HepG2 (cell line): Measurements from ENCODE around the gene NPHP4. TPM values are rescaled to one million over a fixed set of nuclear protein-coding genes. Genes with fewer than 3 reads are reported as not detected.

Source experiments
- ATAC-seq: fragments of 200-7000 bp; cut with Tn5 transposase; 3 replicates; pipeline ENCODE4 v1.9.1; 2020; ENCODE audit warnings: mild to moderate bottlenecking, moderate library complexity
- BruUV-seq: library from RNA; stranded (reverse); fragments of 400-500 nt; replicated peaks from 2 replicates; lab custom pipeline; 2021; lab: Mats Ljungman, UMichigan
- CTCF ChIA-PET: fragments of 300-600 bp; formaldehyde crosslinking; extraction: SDS; loops from one replicate; lab custom pipeline; 2021; ENCODE audit warnings: low total read pairs, inconsistent platforms, low intra/inter-chr PET ratio; lab: Yijun Ruan, JAX
- POLR2A ChIA-PET: fragments of 350-600 bp; sonication (Branson Sonifier 250); formaldehyde crosslinking; loops from one replicate; lab custom pipeline; 2020; ENCODE audit warnings: antibody characterized with exemption, inconsistent platforms; lab: Yijun Ruan, JAX
- DNase-seq: peaks from one replicate; pipeline ENCODE4 v3.0.0-alpha.2; 2015; ENCODE audit warnings: low spot score
- FAIRE-seq: peaks from 3 replicates; lab custom pipeline; 2011; peaks lifted over from hg19 to GRCh38; lab: Jason Lieb, UNC
- H2AFZ ChIP-seq: one replicate; pipeline ENCODE4 v1.6.1; 2011; ENCODE audit warnings: low read length, inconsistent platforms
- H3K27ac ChIP-seq: fragments of 300-600 bp; 3 replicates; pipeline ENCODE4 v1.8.0; 2011; ENCODE audit warnings: mixed run types, mild to moderate bottlenecking, mixed read lengths, low read length, inconsistent platforms; ENCODE audit not compliant: insufficient read depth; ENCODE audit errors: extremely low read length
- H3K27me3 ChIP-seq, 2 experiments: fragments of 200-600 bp in 1 of 2; 2 replicates in 1 of 2; 3 replicates in 1 of 2; pipeline versions ENCODE4 v1.6.0 to v1.8.0; 2011; ENCODE audit warnings: low read length in 2 of 2, mild to moderate bottlenecking in 2 of 2, moderate library complexity in 2 of 2, inconsistent platforms in 1 of 2; ENCODE audit not compliant: insufficient read depth in 2 of 2, control insufficient read depth in 1 of 2
- H3K36me3 ChIP-seq, 2 experiments: fragments of 200-600 bp in 1 of 2; replicated peaks in 1 of 2; 2 replicates in 1 of 2; 3 replicates in 1 of 2; pipeline versions ENCODE4 v1.5.1 to v1.8.0; 2011; ENCODE audit warnings: low read length in 2 of 2, inconsistent platforms in 1 of 2; ENCODE audit not compliant: insufficient read depth in 2 of 2, control insufficient read depth in 1 of 2
- H3K4me1 ChIP-seq: 2 replicates; pipeline ENCODE4 v1.5.1; 2012; ENCODE audit warnings: low read length, inconsistent platforms; ENCODE audit not compliant: insufficient read depth
- H3K4me2 ChIP-seq: 2 replicates; pipeline ENCODE4 v1.6.0; 2011; ENCODE audit warnings: low read depth, low read length, inconsistent platforms
- H3K4me3 ChIP-seq, 3 experiments: fragments of 200-600 bp in 1 of 3; sonication (generic), shearing (Covaris generic) in 1 of 3; replicated peaks in 1 of 3; 2 replicates each; pipeline ENCODE4 v1.5.1; 2011 to 2016; ENCODE audit warnings: low read length in 3 of 3, inconsistent platforms in 2 of 3, low read depth in 2 of 3, mild to moderate bottlenecking in 2 of 3, control low read depth in 1 of 3, mixed read lengths in 1 of 3; ENCODE audit not compliant: insufficient read depth in 1 of 3
- H3K79me2 ChIP-seq: one replicate; pipeline ENCODE4 v1.6.1; 2011; ENCODE audit warnings: low read length, inconsistent platforms; ENCODE audit not compliant: insufficient read depth
- H3K9ac ChIP-seq: 2 replicates; pipeline ENCODE4 v1.6.0; 2011; ENCODE audit warnings: mild to moderate bottlenecking, low read depth, low read length, inconsistent platforms; ENCODE audit not compliant: insufficient read depth
- H3K9me3 ChIP-seq: 2 replicates; pipeline ENCODE4 v1.5.1; 2012; ENCODE audit warnings: mild to moderate bottlenecking, low read length
- H4K20me1 ChIP-seq: 2 replicates; pipeline ENCODE4 v1.6.0; 2011; ENCODE audit warnings: inconsistent platforms, mild to moderate bottlenecking, low read length, moderate library complexity; ENCODE audit not compliant: insufficient read depth
- CAMTA2 ChIP-seq: sonication (generic); formaldehyde crosslinking; IDR thresholded peaks from 2 replicates; pipeline ENCODE4 v1.4.0; 2020; ENCODE audit warnings: mild to moderate bottlenecking, missing genetic modification reagents, borderline replicate concordance
- GTF3A ChIP-seq: sonication (generic); formaldehyde crosslinking; conservative IDR thresholded peaks from 2 replicates; pipeline ENCODE4 v1.4.0; 2020; ENCODE audit warnings: mild to moderate bottlenecking, missing genetic modification reagents
- HIVEP1 ChIP-seq: sonication (generic); formaldehyde crosslinking; IDR thresholded peaks from 2 replicates; pipeline ENCODE4 v1.4.0; 2020; ENCODE audit warnings: mild to moderate bottlenecking, missing genetic modification reagents
- NCOA1 ChIP-seq: sonication (generic); formaldehyde crosslinking; IDR thresholded peaks from 2 replicates; pipeline ENCODE4 v1.9.0; 2021; ENCODE audit warnings: missing genetic modification reagents
- RBFOX2 ChIP-seq: fragments of 200-400 bp; formaldehyde crosslinking; IDR thresholded peaks from 2 replicates; pipeline ENCODE4 v1.6.1; 2017; ENCODE audit warnings: low read depth, mild to moderate bottlenecking, low read length
- ZNF160 ChIP-seq: sonication (generic); formaldehyde crosslinking; IDR thresholded peaks from 2 replicates; pipeline ENCODE4 v1.8.0; 2022; ENCODE audit warnings: mild to moderate bottlenecking, inconsistent platforms, missing genetic modification reagents
- ZNF207 ChIP-seq: fragments of 450-650 bp; IDR thresholded peaks from 2 replicates; pipeline ENCODE4 v1.6.1; 2016; ENCODE audit warnings: antibody characterized with exemption, borderline replicate concordance
- ZNF558 ChIP-seq: sonication (generic); formaldehyde crosslinking; IDR thresholded peaks from 2 replicates; pipeline ENCODE4 v1.9.0; 2022; ENCODE audit warnings: mild to moderate bottlenecking, missing genetic modification reagents, borderline replicate concordance
- WGBS: methylation state at CpG from one replicate; pipeline ENCODE4 v1.1.6; 2017; ENCODE audit warnings: low lambda C conversion rate; 5-methylcytosine and 5-hydroxymethylcytosine counted together
- in situ Hi-C: cut with HindIII; loops from 2 replicates; pipeline ENCODE4 v1.10.0; 2017; ENCODE audit warnings: low pct_unique_long_range_greater_than_20kb; ENCODE audit not compliant: extremely low pct_ligation_motif_present
- intact Hi-C: fragments of 100-400 bp; cut with micrococcal nuclease; formaldehyde crosslinking; loops from one replicate; pipeline ENCODE4 v1.10.0; 2022; ENCODE audit not compliant: unreplicated experiment
- polyA plus RNA-seq, 8 experiments: library from polyadenylated mRNA; depleted of rRNA in 3 of 8; stranded (reverse) in 7 of 8; unstranded in 1 of 8; fragments of >200 nt; fragmentation: Illumina TruSeq in 4 of 8; extraction: Trizol in 4 of 8; gene quantifications; 2 replicates each; pipeline versions ENCODE4 v1.2.1 to v1.2.3, GENCODE V29; 2011 to 2016; ENCODE audit warnings: low read depth in 4 of 8, missing spikeins in 1 of 8, mixed read lengths in 1 of 8; ENCODE audit not compliant: insufficient read depth in 1 of 8
- total RNA-seq, 5 experiments: library from RNA; depleted of rRNA; stranded (reverse); fragments of >200 nt; fragmentation: Illumina TruSeq; extraction: Trizol; gene quantifications; 2 replicates each; pipeline ENCODE4 v1.2.3, GENCODE V29; 2016; ENCODE audit warnings: low read depth in 1 of 5
- TF ChIP-seq, protein P1 (sequence below): sonication (generic); formaldehyde crosslinking; IDR thresholded peaks from 2 replicates; pipeline ENCODE4 v1.4.0; 2020; ENCODE audit warnings: missing genetic modification reagents, borderline replicate concordance
- TF ChIP-seq, protein P2 (sequence below): sonication (generic); formaldehyde crosslinking; IDR thresholded peaks from 2 replicates; pipeline ENCODE4 v1.9.0; 2021; ENCODE audit warnings: missing genetic modification reagents, borderline replicate concordance
- TF ChIP-seq, protein P3 (sequence below): IDR thresholded peaks from 2 replicates; pipeline ENCODE4 v1.6.1; 2012; ENCODE audit warnings: low read length, improper control_type of control experiment
- TF ChIP-seq, protein P4 (sequence below), 2 experiments: sonication (generic) in 1 of 2; formaldehyde crosslinking in 1 of 2; IDR thresholded peaks; 2 replicates each; pipeline versions ENCODE4 v1.5.1 to v1.6.1; 2011 to 2020; ENCODE audit warnings: borderline replicate concordance in 1 of 2, low read depth in 1 of 2, low read length in 1 of 2, mild to moderate bottlenecking in 1 of 2, missing genetic modification reagents in 1 of 2, moderate library complexity in 1 of 2

The NPHP4 gene
- total and polyA plus RNA-seq, 2 of the 13 experiments (the other 11 are each of a cell fraction or from before 2014, with no cell fraction given) = 4.4 to 6.8 TPM

DNA sequence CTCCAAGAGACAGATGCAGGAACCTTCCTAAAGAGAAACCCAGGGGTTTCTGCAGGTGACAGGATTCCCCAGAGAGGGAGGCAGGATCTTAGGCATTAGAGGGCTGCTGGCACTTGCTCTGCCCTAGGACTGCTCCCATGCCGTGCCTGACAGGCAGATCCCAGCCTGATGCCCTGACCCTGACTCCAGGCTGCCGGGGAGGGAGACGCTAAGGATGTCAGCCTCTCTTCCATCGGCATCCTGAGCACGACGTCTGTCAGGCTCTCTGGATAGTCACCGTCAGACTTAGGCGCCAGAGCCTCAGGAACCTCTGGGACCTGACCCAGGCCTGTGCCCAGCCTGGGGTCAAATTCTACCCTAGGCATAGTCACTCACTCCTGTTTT lies 157.1 kb downstream of the NPHP4 start:
- peaks cover 6 to 76% of the 10 kb centered on the region in 2 experiments; a peak in 4 of 5 replicates for H3K27me3 ChIP-seq
- no peaks in the 10 kb centered on the region for H3K9me3 ChIP-seq
- DNase-seq (no peak), ATAC-seq (no peak; the same call in 1 of the 3 replicates), FAIRE-seq (no peak)
- no peak overlapping the region for H3K4me3 ChIP-seq
- 0% methylated on average over 2 of the region's 8 CpGs for WGBS
- POLR2A ChIA-PET = no interaction called here
- no peak for TF ChIP-seq GTF3A (CRISPR knock-in tag)
- TF ChIP-seq, protein P1, sequence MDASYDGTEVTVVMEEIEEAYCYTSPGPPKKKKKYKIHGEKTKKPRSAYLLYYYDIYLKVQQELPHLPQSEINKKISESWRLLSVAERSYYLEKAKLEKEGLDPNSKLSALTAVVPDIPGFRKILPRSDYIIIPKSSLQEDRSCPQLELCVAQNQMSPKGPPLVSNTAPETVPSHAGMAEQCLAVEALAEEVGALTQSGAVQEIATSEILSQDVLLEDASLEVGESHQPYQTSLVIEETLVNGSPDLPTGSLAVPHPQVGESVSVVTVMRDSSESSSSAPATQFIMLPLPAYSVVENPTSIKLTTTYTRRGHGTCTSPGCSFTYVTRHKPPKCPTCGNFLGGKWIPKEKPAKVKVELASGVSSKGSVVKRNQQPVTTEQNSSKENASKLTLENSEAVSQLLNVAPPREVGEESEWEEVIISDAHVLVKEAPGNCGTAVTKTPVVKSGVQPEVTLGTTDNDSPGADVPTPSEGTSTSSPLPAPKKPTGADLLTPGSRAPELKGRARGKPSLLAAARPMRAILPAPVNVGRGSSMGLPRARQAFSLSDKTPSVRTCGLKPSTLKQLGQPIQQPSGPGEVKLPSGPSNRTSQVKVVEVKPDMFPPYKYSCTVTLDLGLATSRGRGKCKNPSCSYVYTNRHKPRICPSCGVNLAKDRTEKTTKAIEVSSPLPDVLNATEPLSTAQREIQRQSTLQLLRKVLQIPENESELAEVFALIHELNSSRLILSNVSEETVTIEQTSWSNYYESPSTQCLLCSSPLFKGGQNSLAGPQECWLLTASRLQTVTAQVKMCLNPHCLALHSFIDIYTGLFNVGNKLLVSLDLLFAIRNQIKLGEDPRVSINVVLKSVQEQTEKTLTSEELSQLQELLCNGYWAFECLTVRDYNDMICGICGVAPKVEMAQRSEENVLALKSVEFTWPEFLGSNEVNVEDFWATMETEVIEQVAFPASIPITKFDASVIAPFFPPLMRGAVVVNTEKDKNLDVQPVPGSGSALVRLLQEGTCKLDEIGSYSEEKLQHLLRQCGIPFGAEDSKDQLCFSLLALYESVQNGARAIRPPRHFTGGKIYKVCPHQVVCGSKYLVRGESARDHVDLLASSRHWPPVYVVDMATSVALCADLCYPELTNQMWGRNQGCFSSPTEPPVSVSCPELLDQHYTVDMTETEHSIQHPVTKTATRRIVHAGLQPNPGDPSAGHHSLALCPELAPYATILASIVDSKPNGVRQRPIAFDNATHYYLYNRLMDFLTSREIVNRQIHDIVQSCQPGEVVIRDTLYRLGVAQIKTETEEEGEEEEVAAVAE (CRISPR knock-in tag) = no peak
- TF ChIP-seq CAMTA2 = no peak
- TF ChIP-seq NCOA1 (CRISPR knock-in tag) = no peak
- TF ChIP-seq RBFOX2 = no peak
- no peak for TF ChIP-seq HIVEP1 (CRISPR knock-in tag)
- TF ChIP-seq, protein P2, sequence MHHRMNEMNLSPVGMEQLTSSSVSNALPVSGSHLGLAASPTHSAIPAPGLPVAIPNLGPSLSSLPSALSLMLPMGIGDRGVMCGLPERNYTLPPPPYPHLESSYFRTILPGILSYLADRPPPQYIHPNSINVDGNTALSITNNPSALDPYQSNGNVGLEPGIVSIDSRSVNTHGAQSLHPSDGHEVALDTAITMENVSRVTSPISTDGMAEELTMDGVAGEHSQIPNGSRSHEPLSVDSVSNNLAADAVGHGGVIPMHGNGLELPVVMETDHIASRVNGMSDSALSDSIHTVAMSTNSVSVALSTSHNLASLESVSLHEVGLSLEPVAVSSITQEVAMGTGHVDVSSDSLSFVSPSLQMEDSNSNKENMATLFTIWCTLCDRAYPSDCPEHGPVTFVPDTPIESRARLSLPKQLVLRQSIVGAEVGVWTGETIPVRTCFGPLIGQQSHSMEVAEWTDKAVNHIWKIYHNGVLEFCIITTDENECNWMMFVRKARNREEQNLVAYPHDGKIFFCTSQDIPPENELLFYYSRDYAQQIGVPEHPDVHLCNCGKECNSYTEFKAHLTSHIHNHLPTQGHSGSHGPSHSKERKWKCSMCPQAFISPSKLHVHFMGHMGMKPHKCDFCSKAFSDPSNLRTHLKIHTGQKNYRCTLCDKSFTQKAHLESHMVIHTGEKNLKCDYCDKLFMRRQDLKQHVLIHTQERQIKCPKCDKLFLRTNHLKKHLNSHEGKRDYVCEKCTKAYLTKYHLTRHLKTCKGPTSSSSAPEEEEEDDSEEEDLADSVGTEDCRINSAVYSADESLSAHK (CRISPR knock-in tag) = no peak
- TF ChIP-seq, protein P3, sequence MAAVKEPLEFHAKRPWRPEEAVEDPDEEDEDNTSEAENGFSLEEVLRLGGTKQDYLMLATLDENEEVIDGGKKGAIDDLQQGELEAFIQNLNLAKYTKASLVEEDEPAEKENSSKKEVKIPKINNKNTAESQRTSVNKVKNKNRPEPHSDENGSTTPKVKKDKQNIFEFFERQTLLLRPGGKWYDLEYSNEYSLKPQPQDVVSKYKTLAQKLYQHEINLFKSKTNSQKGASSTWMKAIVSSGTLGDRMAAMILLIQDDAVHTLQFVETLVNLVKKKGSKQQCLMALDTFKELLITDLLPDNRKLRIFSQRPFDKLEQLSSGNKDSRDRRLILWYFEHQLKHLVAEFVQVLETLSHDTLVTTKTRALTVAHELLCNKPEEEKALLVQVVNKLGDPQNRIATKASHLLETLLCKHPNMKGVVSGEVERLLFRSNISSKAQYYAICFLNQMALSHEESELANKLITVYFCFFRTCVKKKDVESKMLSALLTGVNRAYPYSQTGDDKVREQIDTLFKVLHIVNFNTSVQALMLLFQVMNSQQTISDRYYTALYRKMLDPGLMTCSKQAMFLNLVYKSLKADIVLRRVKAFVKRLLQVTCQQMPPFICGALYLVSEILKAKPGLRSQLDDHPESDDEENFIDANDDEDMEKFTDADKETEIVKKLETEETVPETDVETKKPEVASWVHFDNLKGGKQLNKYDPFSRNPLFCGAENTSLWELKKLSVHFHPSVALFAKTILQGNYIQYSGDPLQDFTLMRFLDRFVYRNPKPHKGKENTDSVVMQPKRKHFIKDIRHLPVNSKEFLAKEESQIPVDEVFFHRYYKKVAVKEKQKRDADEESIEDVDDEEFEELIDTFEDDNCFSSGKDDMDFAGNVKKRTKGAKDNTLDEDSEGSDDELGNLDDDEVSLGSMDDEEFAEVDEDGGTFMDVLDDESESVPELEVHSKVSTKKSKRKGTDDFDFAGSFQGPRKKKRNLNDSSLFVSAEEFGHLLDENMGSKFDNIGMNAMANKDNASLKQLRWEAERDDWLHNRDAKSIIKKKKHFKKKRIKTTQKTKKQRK = no peak
- TF ChIP-seq ZNF558 = no peak
- no peak for TF ChIP-seq ZNF207
- TF ChIP-seq, protein P4, sequence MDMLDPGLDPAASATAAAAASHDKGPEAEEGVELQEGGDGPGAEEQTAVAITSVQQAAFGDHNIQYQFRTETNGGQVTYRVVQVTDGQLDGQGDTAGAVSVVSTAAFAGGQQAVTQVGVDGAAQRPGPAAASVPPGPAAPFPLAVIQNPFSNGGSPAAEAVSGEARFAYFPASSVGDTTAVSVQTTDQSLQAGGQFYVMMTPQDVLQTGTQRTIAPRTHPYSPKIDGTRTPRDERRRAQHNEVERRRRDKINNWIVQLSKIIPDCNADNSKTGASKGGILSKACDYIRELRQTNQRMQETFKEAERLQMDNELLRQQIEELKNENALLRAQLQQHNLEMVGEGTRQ (IDR thresholded peaks at IDR 0.05; ENCODE audit: low read depth, low read length) = no peak
- TF ChIP-seq, protein P4 (CRISPR knock-in tag; IDR thresholded peaks at IDR 0.05; ENCODE audit: borderline replicate concordance) = no peak
- no peak for TF ChIP-seq ZNF160
- TF ChIP-seq, all 625 proteins: peak for 0
- Histone ChIP-seq H3K36me3 (no peaks in the 10 kb centered on the region), H4K20me1 (no peaks in the 10 kb centered on the region), H3K4me1 (no peaks in the 10 kb centered on the region), H3K79me2 (no peaks in the 10 kb centered on the region), H3K27ac (no peak overlapping the region), H3K4me2 (no peak overlapping the region), H3K9ac (no peak overlapping the region), H2AFZ (no peak overlapping the region)
- CTCF ChIA-PET = no interaction called here
- in situ Hi-C loops (no loop called here), intact Hi-C loops (no loop called here)
- BruUV-seq = no TSS peak
